ENCODE results near the gene ZNF84. TPM values are rescaled to one million over a fixed set of nuclear protein-coding genes. Genes with fewer than 3 reads are reported as not detected.

Gene ZNF84
- 24.1 TPM for polyA plus RNA-seq (ENCODE audit: insufficient read length)

GRCh38 chr12:133037207-133038005, at the start of gene ZNF84:
ZNF84 (plus strand) TSS chr12:133037509; CDS start chr12:133041468, 3,959 bp downstream.
- peak; percentile 93 for DNase-seq (ENCODE audit: low read depth)

DNA sequence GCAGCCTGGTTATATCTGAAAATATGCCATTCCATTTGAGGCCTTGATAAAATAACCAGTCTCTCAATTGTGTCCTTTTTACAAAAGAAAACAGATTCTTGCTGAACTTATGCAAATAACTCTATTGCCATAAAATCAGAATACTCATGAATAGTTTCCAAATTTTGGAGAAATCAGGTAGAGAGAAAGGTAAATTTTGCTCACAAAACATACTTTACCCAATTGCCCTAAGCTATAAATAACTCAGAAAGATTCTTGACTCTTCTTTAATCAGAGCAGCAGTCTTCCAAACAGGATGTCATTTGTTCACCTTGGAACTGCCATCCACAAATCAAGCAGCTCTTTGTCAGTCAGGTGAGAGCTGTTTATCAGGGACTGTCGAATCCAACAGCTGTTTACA, 38.6 kb upstream of the ZNF84 start:
- no peak for DNase-seq (ENCODE audit: low read depth)

- no peak for DNase-seq (ENCODE audit: low read depth)
Measured at GRCh38 chr12:133010657-133011297, 26.5 kb upstream of the ZNF84 start.

GRCh38 chr12:133023566-133023965, 13.7 kb upstream of the ZNF84 start:
- no peak for DNase-seq (ENCODE audit: low read depth)

DNA sequence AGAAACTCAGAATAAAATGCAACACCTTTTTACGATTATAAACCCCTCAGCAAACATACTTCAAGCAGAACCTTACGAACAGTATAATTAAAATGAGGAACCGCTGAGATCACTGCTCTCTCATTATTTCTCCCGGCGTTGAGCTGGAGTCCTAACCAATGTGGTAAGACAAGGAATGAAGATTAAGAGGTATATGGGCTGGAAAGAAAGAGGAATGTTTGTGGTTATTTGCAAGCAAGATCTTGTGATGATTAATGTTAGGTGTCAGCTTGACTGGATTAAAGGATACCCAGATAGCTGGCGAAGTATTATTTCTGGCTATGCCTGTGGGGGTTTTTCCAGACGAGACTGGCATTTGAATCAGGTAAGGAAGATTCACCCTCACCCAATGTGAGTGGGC, 10.3 kb upstream of the ZNF84 start:
- DNase-seq (ENCODE audit: low read depth) = no peak

- no peak for DNase-seq (ENCODE audit: low read depth)
Measured at GRCh38 chr12:133038118-133038709, 905 bp downstream of the ZNF84 start.

- DNase-seq (ENCODE audit: low read depth) = no peak
Measured at GRCh38 chr12:133046698-133047097, 9.4 kb downstream of the ZNF84 start.

DNA sequence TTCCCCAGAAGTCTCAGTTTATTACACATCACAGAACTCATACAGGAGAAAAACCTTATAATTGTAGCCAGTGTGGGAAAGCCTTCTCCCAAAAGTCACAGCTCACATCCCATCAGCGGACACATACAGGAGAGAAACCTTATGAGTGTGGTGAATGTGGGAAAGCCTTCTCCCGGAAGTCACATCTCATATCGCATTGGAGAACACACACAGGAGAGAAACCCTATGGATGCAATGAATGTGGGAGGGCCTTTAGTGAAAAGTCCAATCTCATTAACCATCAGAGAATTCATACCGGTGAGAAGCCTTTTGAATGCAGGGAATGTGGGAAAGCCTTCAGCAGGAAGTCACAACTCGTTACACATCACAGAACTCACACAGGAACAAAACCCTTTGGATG, 20.1 kb downstream of the ZNF84 start:
- DNase-seq (ENCODE audit: low read depth) = no peak

- no peak for DNase-seq (ENCODE audit: low read depth)
Measured at GRCh38 chr12:133058203-133059113, 21.1 kb downstream of the ZNF84 start.

DNA sequence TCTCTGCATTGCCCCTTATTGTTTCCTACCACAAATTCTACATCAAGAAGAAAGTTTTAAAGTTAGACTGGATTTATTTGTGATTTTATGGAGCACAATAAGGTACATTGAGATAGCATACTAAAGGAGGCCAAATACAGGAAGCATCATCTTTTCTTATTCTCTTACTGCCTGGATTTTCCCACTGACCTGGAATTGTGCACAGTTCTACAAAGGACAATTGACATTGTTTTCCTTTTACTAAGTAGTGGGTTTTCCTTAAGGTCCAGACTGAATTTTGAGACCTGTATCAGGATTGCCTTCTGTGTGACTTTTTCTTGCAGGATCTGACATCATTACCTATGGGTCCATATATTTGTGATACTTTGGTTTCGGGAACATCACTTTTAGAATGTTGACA, 24.6 kb downstream of the ZNF84 start:
- no peak for DNase-seq (ENCODE audit: low read depth)

DNA sequence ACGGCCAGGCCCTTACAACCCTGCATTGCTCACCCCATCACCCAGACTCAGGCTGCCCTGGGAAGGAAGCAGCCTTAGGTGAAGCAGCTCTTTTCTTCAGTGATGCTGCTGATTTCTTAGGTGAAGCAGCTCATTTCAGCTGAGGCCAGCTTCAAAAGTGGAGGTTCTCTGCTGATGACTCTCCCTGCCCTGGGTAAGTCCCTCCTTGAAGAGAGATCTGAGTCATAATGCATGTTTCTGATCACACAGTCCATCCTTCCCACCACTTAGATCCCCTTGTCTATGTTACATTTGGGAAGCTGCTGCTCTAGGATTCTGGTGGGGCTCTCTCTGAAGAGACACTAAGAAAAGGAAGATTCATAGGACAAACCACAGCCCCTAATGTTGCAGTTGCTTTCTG, 26.2 kb downstream of the ZNF84 start:
- DNase-seq (ENCODE audit: low read depth) = no peak

DNA sequence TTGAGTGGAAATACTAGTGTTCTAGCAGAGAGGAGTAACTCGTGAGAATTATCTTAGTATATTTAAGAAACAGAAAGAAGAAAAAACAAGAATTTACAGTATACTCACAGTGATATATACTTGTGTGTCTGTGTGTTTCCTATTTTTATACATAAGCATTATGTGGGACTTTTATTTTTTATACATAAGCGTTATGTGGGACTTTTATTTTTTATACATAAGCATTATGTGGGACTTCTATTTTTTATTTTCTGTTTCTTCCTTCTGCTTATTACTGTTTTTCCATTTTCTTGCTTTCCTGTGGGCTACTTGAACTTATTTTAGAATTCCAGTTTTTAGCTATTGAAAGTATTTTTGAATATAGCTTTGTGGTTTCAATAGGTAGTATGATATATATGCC, 36.5 kb downstream of the ZNF84 start:
- no peak for DNase-seq (ENCODE audit: low read depth)

DNA sequence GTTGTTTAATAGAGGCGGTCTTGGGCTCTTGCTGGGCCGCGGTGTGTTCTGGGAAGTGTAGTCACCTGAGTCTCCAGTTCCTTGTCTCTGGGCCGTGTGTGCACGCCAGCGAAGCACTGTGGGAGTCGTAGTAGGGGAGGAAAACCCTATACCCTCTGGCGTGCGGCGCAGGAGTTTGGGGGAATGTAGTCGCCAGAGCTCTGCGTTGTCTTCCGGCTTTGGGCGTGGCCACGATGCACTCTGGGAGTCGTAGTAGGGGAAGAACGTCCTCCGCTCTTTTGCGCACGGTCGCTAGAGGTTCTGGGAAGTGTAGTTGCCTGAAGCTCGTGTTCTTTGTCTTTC, 42.7 kb downstream of the ZNF84 start:
- DNase-seq (ENCODE audit: low read depth) = peak; percentile 99

GRCh38 chr12:133080368-133081158, 43.3 kb downstream of the ZNF84 start, which contains the start of gene ZNF140:
ZNF140 (plus strand) TSS chr12:133080923; CDS start chr12:133081321, 398 bp downstream.
- DNase-seq (ENCODE audit: low read depth) = peak; percentile 92

DNA sequence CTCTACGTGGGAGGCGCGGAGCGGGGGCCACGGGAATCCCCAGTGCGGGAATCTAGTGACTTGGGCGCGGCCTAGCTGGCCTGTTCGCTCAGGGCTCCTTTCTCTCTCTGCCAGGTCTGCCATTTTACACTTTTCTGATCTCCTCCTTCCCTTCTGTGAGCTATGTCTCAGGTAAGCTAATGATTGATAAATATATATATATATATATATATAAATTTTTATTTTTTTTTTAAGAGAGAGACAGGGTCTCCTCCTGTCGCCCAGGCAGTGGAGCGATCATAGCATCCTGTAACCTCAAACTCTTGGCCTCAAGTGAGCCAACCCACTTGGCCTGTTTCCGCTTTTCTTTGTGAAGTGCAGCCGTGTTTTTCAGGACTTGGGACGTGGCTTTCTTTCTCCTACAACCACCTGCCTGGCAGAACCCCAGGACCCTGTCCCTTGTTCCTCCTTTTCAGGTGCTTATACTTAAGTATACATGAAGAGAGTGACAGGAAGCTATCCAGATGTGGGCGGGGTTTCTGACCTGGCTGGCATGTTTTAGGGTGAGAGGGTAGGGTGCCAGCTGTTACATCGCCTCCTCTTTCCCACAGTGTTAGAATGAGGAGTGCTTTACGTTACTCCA, 44.0 kb downstream of the ZNF84 start:
- DNase-seq (ENCODE audit: low read depth) = no peak

DNA sequence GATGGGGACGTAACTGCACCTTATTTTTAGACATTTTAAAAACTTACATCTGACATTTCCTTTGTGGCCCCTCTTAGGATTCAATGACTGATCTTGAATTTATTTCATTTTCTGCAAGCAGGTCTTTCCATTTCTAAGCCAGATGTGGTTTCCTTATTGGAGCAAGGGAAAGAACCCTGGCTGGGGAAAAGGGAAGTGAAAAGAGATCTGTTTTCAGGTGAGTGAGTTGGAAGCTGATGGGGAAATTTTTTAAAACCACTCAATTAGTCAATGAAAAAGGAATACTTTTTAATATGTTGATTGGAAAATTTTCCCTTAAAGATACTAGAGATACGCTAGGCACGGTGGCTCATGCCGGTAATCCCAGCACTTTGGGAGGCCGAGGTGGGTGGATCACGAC, 46.0 kb downstream of the ZNF84 start:
- no peak for DNase-seq (ENCODE audit: low read depth)

GRCh38 chr12:133105620-133106019, 68.3 kb downstream of the ZNF84 start:
- no peak for DNase-seq (ENCODE audit: low read depth)

DNA sequence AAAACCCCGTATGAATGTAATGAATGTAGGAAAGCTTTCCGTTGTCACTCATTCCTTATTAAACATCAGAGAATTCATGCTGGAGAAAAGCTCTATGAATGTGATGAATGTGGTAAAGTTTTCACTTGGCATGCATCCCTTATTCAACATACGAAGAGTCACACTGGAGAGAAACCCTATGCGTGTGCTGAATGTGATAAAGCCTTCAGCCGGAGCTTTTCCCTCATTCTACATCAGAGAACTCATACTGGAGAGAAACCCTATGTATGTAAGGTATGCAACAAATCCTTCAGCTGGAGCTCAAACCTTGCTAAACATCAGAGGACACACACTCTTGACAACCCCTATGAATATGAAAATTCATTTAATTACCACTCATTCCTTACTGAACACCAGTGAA, 68.9 kb downstream of the ZNF84 start:
- DNase-seq (ENCODE audit: low read depth) = no peak

GRCh38 chr12:133107121-133107520, 69.8 kb downstream of the ZNF84 start:
- DNase-seq (ENCODE audit: low read depth) = no peak

GRCh38 chr12:133108150-133108549, 70.8 kb downstream of the ZNF84 start:
- no peak for DNase-seq (ENCODE audit: low read depth)

Data from forelimb muscle (tissue), 1 donor.